ENCODE results near the gene AHCYL2.

- TF ChIP-seq POLR2AphosphoS5 (IDR thresholded peaks at IDR 0.05; ENCODE audit: insufficient read depth, low read depth, low read length) (no peak), CTCF (IDR thresholded peaks at IDR 0.05; ENCODE audit: extremely low read depth in 1 of 2, insufficient read depth in 1 of 2, low read depth in 1 of 2, low read length in 2 of 2) (no peak), POLR2A (IDR thresholded peaks at IDR 0.05; ENCODE audit: low read depth, low read length) (no peak), GATA2 (IDR thresholded peaks at IDR 0.05; ENCODE audit: insufficient read depth, insufficient read length, low read depth, low read length) (no peak), EZH2 (IDR thresholded peaks at IDR 0.05; ENCODE audit: borderline replicate concordance, low read depth, low read length, severe bottlenecking) (no peak), JUN (IDR thresholded peaks at IDR 0.05; ENCODE audit: borderline replicate concordance, insufficient read depth, insufficient read length, low read depth) (no peak)
These were observed 52.8 kb downstream of the AHCYL2 start for GRCh38 chr7:129277629-129278028.
